Endothelial cell of umbilical vein (primary cell): ENCODE measurements around the gene HNRNPM. TPM values are rescaled to one million over a fixed set of nuclear protein-coding genes. Genes with fewer than 3 reads are reported as not detected.

Source experiments
- BruUV-seq: library from RNA; stranded (reverse); fragments of 400-500 nt; replicated peaks from 2 replicates; lab custom pipeline; 2021; lab: Mats Ljungman, UMichigan
- CTCF ChIA-PET: fragments of 300-600, 350-600 bp; sonication (Branson Sonifier 250); formaldehyde crosslinking; loops from one replicate; lab custom pipeline; 2021; ENCODE audit warnings: antibody characterized with exemption, inconsistent platforms; lab: Charles Lee
- POLR2A ChIA-PET: fragments of 300-600, 350-600 bp; sonication (Branson Sonifier 250); formaldehyde crosslinking; loops from one replicate; lab custom pipeline; 2021; ENCODE audit warnings: antibody characterized with exemption, inconsistent platforms; lab: Charles Lee
- DNase-seq: peaks from one replicate; pipeline ENCODE4 v3.0.0-alpha.2; 2011; ENCODE audit warnings: low read depth, low spot score
- FAIRE-seq: peaks from 2 replicates; lab custom pipeline; 2011; peaks lifted over from hg19 to GRCh38; lab: Jason Lieb, UNC
- H2AFZ ChIP-seq: 2 replicates; pipeline ENCODE4 v1.6.0; 2012; ENCODE audit warnings: low read depth, low read length, control low read depth, inconsistent platforms
- H3K27ac ChIP-seq: 2 replicates; pipeline ENCODE4 v1.5.1; 2011; ENCODE audit warnings: low read depth, mild to moderate bottlenecking, control low read depth, low read length, moderate library complexity; ENCODE audit not compliant: insufficient read depth
- H3K27me3 ChIP-seq, 2 experiments: 2 replicates each; pipeline versions ENCODE4 v1.6.0 to v1.6.1; 2011; ENCODE audit warnings: low read length in 2 of 2, mixed read lengths in 1 of 2; ENCODE audit not compliant: control insufficient read depth in 2 of 2, insufficient read depth in 2 of 2
- H3K36me3 ChIP-seq, 2 experiments: 2 replicates in 1 of 2; 3 replicates in 1 of 2; pipeline ENCODE4 v1.5.1; 2011; ENCODE audit warnings: low read length in 2 of 2, mild to moderate bottlenecking in 1 of 2, moderate library complexity in 1 of 2; ENCODE audit not compliant: control insufficient read depth in 2 of 2, insufficient read depth in 2 of 2; ENCODE audit errors: extremely low read depth in 1 of 2
- H3K4me1 ChIP-seq: 3 replicates; pipeline ENCODE4 v1.5.1; 2011; ENCODE audit warnings: mild to moderate bottlenecking, low read length; ENCODE audit not compliant: control insufficient read depth, insufficient read depth; ENCODE audit errors: extremely low read depth
- H3K4me2 ChIP-seq: 2 replicates; pipeline ENCODE4 v1.6.1; 2011; ENCODE audit warnings: low read length, control low read depth, mixed read lengths; ENCODE audit not compliant: insufficient read depth
- H3K4me3 ChIP-seq, 3 experiments: fragments of 200-600 bp in 1 of 3; sonication (generic), shearing (Covaris generic) in 1 of 3; replicated peaks in 1 of 3; 2 replicates each; pipeline ENCODE4 v1.5.1; 2011 to 2016; ENCODE audit warnings: control low read depth in 3 of 3, low read length in 3 of 3, mild to moderate bottlenecking in 2 of 3, inconsistent platforms in 1 of 3, low read depth in 1 of 3, moderate library complexity in 1 of 3; ENCODE audit not compliant: insufficient read depth in 1 of 3
- H3K79me2 ChIP-seq: 2 replicates; pipeline ENCODE4 v1.6.0; 2012; ENCODE audit warnings: low read length, inconsistent platforms; ENCODE audit not compliant: control insufficient read depth, insufficient read depth
- H3K9ac ChIP-seq: replicated peaks from 2 replicates; pipeline ENCODE3; 2011; ENCODE audit warnings: low read length, control low read depth; ENCODE audit not compliant: insufficient read depth; ENCODE audit errors: extremely low read depth
- H3K9me1 ChIP-seq: replicated peaks from 3 replicates; pipeline ENCODE4 v1.6.0; 2011; ENCODE audit warnings: mild to moderate bottlenecking, low read length; ENCODE audit not compliant: control insufficient read depth, insufficient read depth; ENCODE audit errors: extremely low read depth
- H3K9me3 ChIP-seq: replicated peaks from 2 replicates; pipeline ENCODE4 v1.5.1; 2012; ENCODE audit warnings: low read length, inconsistent platforms; ENCODE audit not compliant: control insufficient read depth, insufficient read depth
- H4K20me1 ChIP-seq: replicated peaks from 2 replicates; pipeline ENCODE3; 2011; ENCODE audit warnings: mild to moderate bottlenecking, low read length; ENCODE audit not compliant: control insufficient read depth, insufficient read depth; ENCODE audit errors: extremely low read depth
- EZH2 ChIP-seq: IDR thresholded peaks from 2 replicates; pipeline ENCODE4 v1.6.1; 2012; ENCODE audit warnings: borderline replicate concordance, low read depth, mild to moderate bottlenecking, moderate library complexity, low read length, inconsistent platforms; ENCODE audit not compliant: severe bottlenecking
- FOS ChIP-seq: IDR thresholded peaks from 2 replicates; pipeline ENCODE4 v1.6.1; 2011; ENCODE audit warnings: mild to moderate bottlenecking, low read length, moderate library complexity, borderline replicate concordance; ENCODE audit not compliant: insufficient read depth
- GATA2 ChIP-seq: IDR thresholded peaks from 2 replicates; pipeline ENCODE4 v1.7.0; 2011; ENCODE audit warnings: low read depth, mild to moderate bottlenecking, moderate library complexity, mixed read lengths, low read length; ENCODE audit not compliant: insufficient read length, insufficient read depth
- JUN ChIP-seq: IDR thresholded peaks from 2 replicates; pipeline ENCODE4 v1.6.1; 2011; ENCODE audit warnings: borderline replicate concordance, low read depth; ENCODE audit not compliant: insufficient read length, insufficient read depth
- MYC ChIP-seq: IDR thresholded peaks from one replicate; pipeline ENCODE4 v1.6.1; 2011; ENCODE audit warnings: mild to moderate bottlenecking, low read depth, low read length
- POLR2A ChIP-seq: IDR thresholded peaks from 2 replicates; pipeline ENCODE4 v1.6.1; 2012; ENCODE audit warnings: low read depth, mild to moderate bottlenecking, control low read depth, low read length
- POLR2AphosphoS5 ChIP-seq: IDR thresholded peaks from 2 replicates; pipeline ENCODE4 v1.6.1; 2012; ENCODE audit warnings: low read depth, mild to moderate bottlenecking, control low read depth, low read length, moderate library complexity; ENCODE audit not compliant: insufficient read depth
- dilution Hi-C: fragments of 300-500 bp; cut with MboI; formaldehyde crosslinking; loops from one replicate; pipeline ENCODE4 v1.15.0; 2019; ENCODE audit warnings: low sequenced_read_pairs; ENCODE audit not compliant: extremely low pct_ligation_motif_present
- intact Hi-C: fragments of 100-400 bp; cut with micrococcal nuclease; formaldehyde crosslinking; loops from one replicate; pipeline ENCODE4 v1.10.0; 2022
- polyA plus RNA-seq, 4 experiments: library from polyadenylated mRNA; depleted of rRNA in 3 of 4; stranded (reverse) in 3 of 4; unstranded in 1 of 4; fragments of >200 nt; gene quantifications; 2 replicates each; pipeline versions ENCODE4 v1.2.1 to v1.2.3, GENCODE V29; 2011 to 2012; ENCODE audit warnings: missing spikeins in 1 of 4
- total RNA-seq: library from RNA; stranded (reverse); gene quantifications from 2 replicates; pipeline ENCODE4 v1.2.3, GENCODE V29; 2021
- TF ChIP-seq, protein P1 (sequence below): IDR thresholded peaks from 2 replicates; pipeline ENCODE4 v1.6.1; 2011; ENCODE audit not compliant: insufficient read depth, insufficient read length
- TF ChIP-seq, protein P2 (sequence below), 2 donors: IDR thresholded peaks; 1 replicate in 1 of 2; 2 replicates in 1 of 2; pipeline ENCODE4 v1.5.1; 2011; ENCODE audit warnings: low read length in 2 of 2, mild to moderate bottlenecking in 2 of 2, moderate library complexity in 2 of 2, control low read depth in 1 of 2, inconsistent platforms in 1 of 2, low read depth in 1 of 2; ENCODE audit not compliant: insufficient read depth in 1 of 2; ENCODE audit errors: extremely low read depth in 1 of 2

The HNRNPM gene
- total and polyA plus RNA-seq, 2 donors (not counting 3 experiments of a cell fraction or from before 2014, with no cell fraction given) = 244 to 301 TPM

DNA sequence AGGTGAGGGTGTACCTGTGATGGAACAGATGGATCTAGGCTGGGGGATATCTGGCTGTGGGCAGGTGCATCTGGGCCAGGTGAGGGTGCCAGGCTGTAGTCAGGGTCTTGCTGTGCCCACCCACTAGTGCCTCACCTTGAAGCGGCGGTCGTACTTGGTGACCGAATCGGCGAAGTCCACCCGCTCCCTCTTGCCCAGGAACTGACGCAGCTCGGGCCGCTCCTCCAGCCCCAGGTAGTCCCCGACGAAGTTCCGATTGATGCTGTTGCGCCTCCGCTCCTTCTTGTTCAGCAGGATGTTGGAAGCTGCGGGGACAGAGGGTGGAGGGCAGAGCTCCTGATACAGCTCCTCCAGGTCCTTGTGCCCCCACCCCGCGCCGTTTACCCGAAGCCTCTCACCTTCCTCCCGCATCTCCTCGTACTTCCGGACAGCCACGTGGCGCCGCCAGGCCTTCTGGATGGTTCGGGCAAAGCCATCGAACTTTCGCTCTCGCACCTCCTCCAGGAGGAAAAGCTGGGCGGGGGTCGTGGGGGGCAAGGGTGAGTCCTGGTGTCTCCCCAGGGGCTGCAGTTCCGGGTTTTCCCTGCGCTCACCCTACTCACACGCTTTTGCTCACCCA lies 85.4 kb downstream of the HNRNPM start:
- Histone ChIP-seq H3K27ac (no peak overlapping the region), H3K4me2 (no peak overlapping the region), H3K9me1 (no peaks in the 10 kb centered on the region), H3K27me3 (no peaks in the 10 kb centered on the region), H3K9me3 (no peaks in the 10 kb centered on the region), H3K79me2 (no peaks in the 10 kb centered on the region), H3K36me3 (no peaks in the 10 kb centered on the region), H3K9ac (no peak overlapping the region), H3K4me3 (no peak overlapping the region), H3K4me1 (peaks cover 5% of the 10 kb centered on the region), H4K20me1 (no peaks in the 10 kb centered on the region), H2AFZ (no peak overlapping the region)
- no peak for FAIRE-seq
- no TSS peak for BruUV-seq
- DNase-seq = no peak
- ChIA-PET CTCF (interaction anchor here (1.6 kb wide), 1 partner anchor 12 kb away, joined by 5 read pairs; no protein-coding TSS in a partner anchor), POLR2A (no interaction called here)
- dilution Hi-C loops = no loop called here
- intact Hi-C loops = no loop called here
- TF ChIP-seq POLR2AphosphoS5 (no peak), MYC (no peak), JUN (no peak), POLR2A (no peak), EZH2 (no peak), FOS (no peak), GATA2 (no peak)
- TF ChIP-seq, protein P1, sequence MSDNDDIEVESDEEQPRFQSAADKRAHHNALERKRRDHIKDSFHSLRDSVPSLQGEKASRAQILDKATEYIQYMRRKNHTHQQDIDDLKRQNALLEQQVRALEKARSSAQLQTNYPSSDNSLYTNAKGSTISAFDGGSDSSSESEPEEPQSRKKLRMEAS = no peak
- TF ChIP-seq, protein P2, sequence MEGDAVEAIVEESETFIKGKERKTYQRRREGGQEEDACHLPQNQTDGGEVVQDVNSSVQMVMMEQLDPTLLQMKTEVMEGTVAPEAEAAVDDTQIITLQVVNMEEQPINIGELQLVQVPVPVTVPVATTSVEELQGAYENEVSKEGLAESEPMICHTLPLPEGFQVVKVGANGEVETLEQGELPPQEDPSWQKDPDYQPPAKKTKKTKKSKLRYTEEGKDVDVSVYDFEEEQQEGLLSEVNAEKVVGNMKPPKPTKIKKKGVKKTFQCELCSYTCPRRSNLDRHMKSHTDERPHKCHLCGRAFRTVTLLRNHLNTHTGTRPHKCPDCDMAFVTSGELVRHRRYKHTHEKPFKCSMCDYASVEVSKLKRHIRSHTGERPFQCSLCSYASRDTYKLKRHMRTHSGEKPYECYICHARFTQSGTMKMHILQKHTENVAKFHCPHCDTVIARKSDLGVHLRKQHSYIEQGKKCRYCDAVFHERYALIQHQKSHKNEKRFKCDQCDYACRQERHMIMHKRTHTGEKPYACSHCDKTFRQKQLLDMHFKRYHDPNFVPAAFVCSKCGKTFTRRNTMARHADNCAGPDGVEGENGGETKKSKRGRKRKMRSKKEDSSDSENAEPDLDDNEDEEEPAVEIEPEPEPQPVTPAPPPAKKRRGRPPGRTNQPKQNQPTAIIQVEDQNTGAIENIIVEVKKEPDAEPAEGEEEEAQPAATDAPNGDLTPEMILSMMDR (IDR thresholded peaks at IDR 0.05; ENCODE audit: extremely low read depth in 1 of 2, insufficient read depth in 1 of 2, low read depth in 1 of 2, low read length in 2 of 2) = no peak
